Breast epithelium (tissue), 4 donors: ENCODE results near the gene MAP3K2. TPM values are rescaled to one million over a fixed set of nuclear protein-coding genes. Genes with fewer than 3 reads are reported as not detected.
A peak's percentile ranks its signal among the peaks of the same experiment; 100 is the strongest.

Experiments
- DNase-seq, 2 donors: peaks; one replicate each; pipeline ENCODE4 v3.0.0-alpha.2; 2019; ENCODE audit warnings: low spot score in 2 of 2
- H3K27ac ChIP-seq, 2 donors: fragments of 200-600 bp; sonication (generic) in 1 of 2; one replicate each; pipeline ENCODE4 v1.5.1; 2016 to 2019; ENCODE audit warnings: mild to moderate bottlenecking in 1 of 2
- H3K27me3 ChIP-seq, 2 donors: fragments of 200-600 bp; sonication (generic) in 1 of 2; one replicate each; pipeline versions ENCODE4 v1.5.1 to v1.6.0; 2017 to 2019; ENCODE audit warnings: control low read depth in 1 of 2, mild to moderate bottlenecking in 1 of 2
- H3K36me3 ChIP-seq: fragments of 200-600 bp; one replicate; pipeline ENCODE4 v1.5.1; 2019
- H3K4me1 ChIP-seq, 2 donors: fragments of 200-600 bp; sonication (generic); one replicate each; pipeline ENCODE4 v1.5.1; 2016 to 2019; ENCODE audit warnings: control low read depth in 1 of 2
- H3K4me3 ChIP-seq, 3 donors: fragments of 200-600 bp; sonication (generic); 1 replicate in 2 of 3; 2 replicates in 1 of 3; pipeline ENCODE4 v1.5.1; 2016 to 2019; ENCODE audit warnings: mild to moderate bottlenecking in 3 of 3, moderate library complexity in 2 of 3
- H3K9me3 ChIP-seq, 2 donors: fragments of 200-600 bp; sonication (generic) in 1 of 2; one replicate each; pipeline ENCODE4 v1.5.1; 2016 to 2019; ENCODE audit warnings: control low read depth in 1 of 2
- POLR2A ChIP-seq: fragments of 450-650 bp; IDR thresholded peaks from one replicate; pipeline ENCODE4 v1.6.1; 2016; ENCODE audit warnings: antibody characterized with exemption, mild to moderate bottlenecking, moderate library complexity
- POLR2AphosphoS5 ChIP-seq, 3 donors: sonication (generic); formaldehyde crosslinking; IDR thresholded peaks; one replicate each; pipeline ENCODE4 v1.6.1; 2017; ENCODE audit warnings: antibody characterized with exemption in 3 of 3
- intact Hi-C: fragments of 100-400 bp; cut with DNase I; formaldehyde crosslinking; loops from one replicate; pipeline ENCODE4 v1.15.1; 2023; ENCODE audit warnings: low total_unique reads
- total RNA-seq, 3 donors: library from RNA; depleted of rRNA; stranded (reverse); fragments of >200 nt; gene quantifications; one replicate each; pipeline ENCODE4 v1.1.0, GENCODE V29; 2016
- TF ChIP-seq, protein P1 (sequence below), 3 donors: fragments of 450-650 bp; IDR thresholded peaks; one replicate each; pipeline ENCODE4 v1.5.1; 2016 to 2017; ENCODE audit warnings: antibody characterized with exemption in 3 of 3, mild to moderate bottlenecking in 3 of 3, moderate library complexity in 3 of 3

Gene MAP3K2
- total RNA-seq, 3 donors from 2014 or later, result 55.7 to 62.2 (median 58.4) TPM

DNA sequence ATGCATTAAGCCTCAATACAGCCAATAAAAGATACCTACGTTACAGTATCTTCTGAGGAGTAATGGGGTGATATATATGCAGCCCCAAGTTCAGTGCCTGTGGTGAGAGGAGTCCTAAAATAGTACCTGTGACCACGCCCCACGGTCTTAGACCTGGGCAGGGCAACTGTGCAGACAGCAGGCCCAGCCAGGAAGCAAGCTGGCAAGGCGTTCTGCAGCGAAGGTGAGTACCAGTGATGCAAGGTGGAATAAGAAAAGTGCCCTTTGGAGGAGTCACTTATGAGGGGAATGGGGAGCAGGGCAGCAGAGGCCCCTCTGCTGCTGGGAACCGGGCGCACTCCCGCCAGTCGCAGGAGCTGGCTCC lies 12.7 kb upstream of the MAP3K2 start:
- DNase-seq, result no peak
- H3K27ac ChIP-seq, result no peak overlapping the region
- TF ChIP-seq POLR2A (no peak), POLR2AphosphoS5 (IDR thresholded peaks at IDR 0.05) (no peak)
- TF ChIP-seq, protein P1, sequence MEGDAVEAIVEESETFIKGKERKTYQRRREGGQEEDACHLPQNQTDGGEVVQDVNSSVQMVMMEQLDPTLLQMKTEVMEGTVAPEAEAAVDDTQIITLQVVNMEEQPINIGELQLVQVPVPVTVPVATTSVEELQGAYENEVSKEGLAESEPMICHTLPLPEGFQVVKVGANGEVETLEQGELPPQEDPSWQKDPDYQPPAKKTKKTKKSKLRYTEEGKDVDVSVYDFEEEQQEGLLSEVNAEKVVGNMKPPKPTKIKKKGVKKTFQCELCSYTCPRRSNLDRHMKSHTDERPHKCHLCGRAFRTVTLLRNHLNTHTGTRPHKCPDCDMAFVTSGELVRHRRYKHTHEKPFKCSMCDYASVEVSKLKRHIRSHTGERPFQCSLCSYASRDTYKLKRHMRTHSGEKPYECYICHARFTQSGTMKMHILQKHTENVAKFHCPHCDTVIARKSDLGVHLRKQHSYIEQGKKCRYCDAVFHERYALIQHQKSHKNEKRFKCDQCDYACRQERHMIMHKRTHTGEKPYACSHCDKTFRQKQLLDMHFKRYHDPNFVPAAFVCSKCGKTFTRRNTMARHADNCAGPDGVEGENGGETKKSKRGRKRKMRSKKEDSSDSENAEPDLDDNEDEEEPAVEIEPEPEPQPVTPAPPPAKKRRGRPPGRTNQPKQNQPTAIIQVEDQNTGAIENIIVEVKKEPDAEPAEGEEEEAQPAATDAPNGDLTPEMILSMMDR (IDR thresholded peaks at IDR 0.05), result no peak
- H3K4me1 ChIP-seq, result no peaks in the 10 kb centered on the region
- no peaks in the 10 kb centered on the region for H3K36me3 ChIP-seq
- no peaks in the 10 kb centered on the region for H3K9me3 ChIP-seq
- intact Hi-C loops, result no loop called here
- no peak overlapping the region for H3K4me3 ChIP-seq
- no peaks in the 10 kb centered on the region for H3K27me3 ChIP-seq

DNA sequence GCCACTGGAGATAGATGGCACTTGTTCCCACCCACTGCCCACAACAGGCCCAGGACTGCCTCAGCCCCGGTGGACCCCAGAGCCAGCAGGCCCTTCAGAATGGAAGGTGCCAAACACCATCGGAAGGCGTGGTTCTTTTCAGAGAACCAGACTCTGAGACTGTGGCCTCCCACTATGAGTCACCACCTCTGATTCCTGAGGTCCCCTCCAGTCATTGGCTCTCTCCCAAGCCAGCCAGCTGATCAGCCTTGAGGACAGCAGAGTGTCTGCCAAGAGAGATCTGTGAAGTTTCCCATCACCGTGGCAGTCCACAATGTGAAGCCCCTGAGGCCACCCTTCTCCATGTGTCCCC lies 10.4 kb upstream of the MAP3K2 start:
- H3K36me3 ChIP-seq, result no peaks in the 10 kb centered on the region
- no peaks in the 10 kb centered on the region for H3K4me1 ChIP-seq
- no peaks in the 10 kb centered on the region for H3K9me3 ChIP-seq
- H3K27ac ChIP-seq, result peak overlapping the region in 1 of 2 donors; percentile 52
- no peak overlapping the region for H3K4me3 ChIP-seq
- no peaks in the 10 kb centered on the region for H3K27me3 ChIP-seq
- DNase-seq, result peak; percentile 76 to 81
- intact Hi-C loops, result no loop called here
- TF ChIP-seq, protein P1 (IDR thresholded peaks at IDR 0.05), result no peak
- no peak for TF ChIP-seq POLR2AphosphoS5 (IDR thresholded peaks at IDR 0.05)
- TF ChIP-seq POLR2A, result no peak

DNA sequence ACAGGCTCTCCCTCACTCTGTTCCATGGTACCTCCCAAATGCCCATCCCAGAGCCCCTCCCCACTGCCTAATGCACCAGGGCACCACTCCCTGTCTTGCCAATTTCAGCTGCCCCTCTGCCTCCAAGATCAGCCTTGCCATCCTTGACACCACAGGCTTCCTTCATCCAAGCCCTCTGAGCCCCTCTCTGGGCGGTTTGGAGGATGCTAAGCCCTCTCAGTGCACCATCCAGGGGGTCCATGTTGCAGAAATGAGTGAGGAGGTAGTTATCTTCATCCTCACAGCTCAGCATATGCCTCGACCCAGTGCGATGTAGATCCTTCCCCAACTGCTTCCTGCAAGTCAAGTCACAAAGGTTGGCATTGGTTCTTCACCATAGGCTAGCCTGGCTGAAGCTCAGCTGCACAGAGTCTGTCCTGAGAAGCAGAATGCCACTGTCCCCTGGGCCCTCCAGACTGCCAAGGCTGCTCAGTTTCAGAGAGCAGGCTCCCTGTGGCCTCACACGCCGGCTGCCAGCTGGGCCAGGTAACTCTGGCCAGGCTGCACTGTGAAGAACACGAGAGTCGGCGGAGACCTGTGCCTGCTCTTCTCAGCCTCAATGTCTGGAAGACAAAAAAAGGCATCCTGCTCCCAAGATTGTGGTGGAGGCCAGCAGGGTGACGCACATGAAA lies 9.9 kb upstream of the MAP3K2 start:
- H3K4me1 ChIP-seq, result no peaks in the 10 kb centered on the region
- H3K4me3 ChIP-seq, result no peak overlapping the region
- no peaks in the 10 kb centered on the region for H3K27me3 ChIP-seq
- intact Hi-C loops, result no loop called here
- DNase-seq, result no peak
- TF ChIP-seq POLR2AphosphoS5 (IDR thresholded peaks at IDR 0.05) (no peak), POLR2A (no peak)
- TF ChIP-seq, protein P1 (IDR thresholded peaks at IDR 0.05), result no peak
- no peaks in the 10 kb centered on the region for H3K36me3 ChIP-seq
- H3K27ac ChIP-seq, result peak overlapping the region in 1 of 2 donors; percentile 52
- H3K9me3 ChIP-seq, result no peaks in the 10 kb centered on the region

DNA sequence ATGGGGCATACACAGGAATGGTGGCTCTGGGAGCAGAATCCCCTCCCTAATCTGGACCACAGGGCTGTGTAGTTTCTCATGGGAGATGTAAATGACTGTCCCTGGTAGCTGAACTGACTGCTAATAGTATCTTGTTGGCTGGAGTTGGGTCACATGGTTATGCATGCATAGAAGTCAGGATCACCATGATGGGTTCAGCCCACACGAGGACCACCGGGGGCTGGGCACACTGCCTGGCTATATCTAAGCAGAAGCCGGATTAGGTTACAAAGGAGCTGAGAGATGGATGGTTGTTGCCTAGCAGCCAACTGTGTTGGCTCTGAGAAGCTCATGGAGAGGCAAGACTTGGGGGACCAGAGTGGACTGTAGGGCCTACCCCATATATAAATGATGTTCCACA lies 6.7 kb upstream of the MAP3K2 start:
- no peak for DNase-seq
- H3K9me3 ChIP-seq, result no peaks in the 10 kb centered on the region
- no peaks in the 10 kb centered on the region for H3K4me1 ChIP-seq
- no peak overlapping the region for H3K27ac ChIP-seq
- TF ChIP-seq POLR2AphosphoS5 (IDR thresholded peaks at IDR 0.05) (no peak), POLR2A (no peak)
- TF ChIP-seq, protein P1 (IDR thresholded peaks at IDR 0.05), result no peak
- no peaks in the 10 kb centered on the region for H3K27me3 ChIP-seq
- intact Hi-C loops, result no loop called here
- no peaks in the 10 kb centered on the region for H3K36me3 ChIP-seq
- H3K4me3 ChIP-seq, result no peak overlapping the region

DNA sequence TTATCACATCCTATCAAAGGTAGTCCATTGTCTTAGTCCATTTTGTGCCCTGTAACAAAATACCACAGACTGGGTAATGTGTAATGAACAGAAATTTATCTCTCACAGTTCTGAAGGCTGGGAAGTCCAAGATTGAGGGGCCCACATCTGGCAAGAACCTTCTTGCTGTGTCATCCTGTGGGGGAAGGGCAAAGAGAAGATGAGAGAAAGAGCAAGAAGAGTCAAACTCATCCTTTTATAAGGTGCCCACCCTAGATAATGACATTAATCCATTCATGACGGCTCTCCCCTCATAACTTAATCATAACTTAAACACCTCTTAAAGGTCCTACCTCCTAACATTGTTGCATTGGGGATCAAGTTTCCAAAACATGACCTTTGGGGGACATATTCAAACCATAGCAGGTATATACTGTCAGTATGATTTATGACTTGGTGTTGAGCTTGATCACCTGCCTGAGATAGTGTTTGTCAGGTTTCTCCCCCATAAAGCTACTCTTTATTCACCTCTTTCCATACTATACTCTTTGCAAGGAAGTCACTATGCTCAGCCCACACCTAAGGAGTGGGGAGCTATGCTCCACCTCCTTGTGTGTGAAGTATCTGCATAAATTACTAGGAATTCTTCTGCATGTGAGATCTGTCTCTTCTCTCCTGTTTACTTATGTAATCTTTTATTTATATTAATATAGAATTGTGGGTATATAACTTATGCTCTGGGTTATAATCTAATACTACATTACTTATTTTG lies 5.2 kb upstream of the MAP3K2 start:
- no peaks in the 10 kb centered on the region for H3K36me3 ChIP-seq
- TF ChIP-seq, protein P1 (IDR thresholded peaks at IDR 0.05), result no peak
- TF ChIP-seq POLR2A, result no peak
- TF ChIP-seq POLR2AphosphoS5 (IDR thresholded peaks at IDR 0.05), result no peak
- H3K4me1 ChIP-seq, result no peaks in the 10 kb centered on the region
- H3K4me3 ChIP-seq, result no peak overlapping the region
- no peaks in the 10 kb centered on the region for H3K9me3 ChIP-seq
- intact Hi-C loops, result no loop called here
- H3K27ac ChIP-seq, result no peak overlapping the region
- H3K27me3 ChIP-seq, result no peaks in the 10 kb centered on the region
- no peak for DNase-seq
